NCI-H2107 treated with DMSO at 0.1 percent for 48 hours (cell line): ENCODE results near the gene COL8A1.
"Not testable (repeated sequence)": the region's sequence is repeated elsewhere in the genome, so short reads cannot be mapped to it uniquely, and the experiment has no call there.

Experiments
- DNase-seq: peaks from one replicate; lab custom pipeline; 2025; ENCODE audit not compliant: unreplicated experiment; lab: John Stamatoyannopoulos, UW

COL8A1 gene

DNA sequence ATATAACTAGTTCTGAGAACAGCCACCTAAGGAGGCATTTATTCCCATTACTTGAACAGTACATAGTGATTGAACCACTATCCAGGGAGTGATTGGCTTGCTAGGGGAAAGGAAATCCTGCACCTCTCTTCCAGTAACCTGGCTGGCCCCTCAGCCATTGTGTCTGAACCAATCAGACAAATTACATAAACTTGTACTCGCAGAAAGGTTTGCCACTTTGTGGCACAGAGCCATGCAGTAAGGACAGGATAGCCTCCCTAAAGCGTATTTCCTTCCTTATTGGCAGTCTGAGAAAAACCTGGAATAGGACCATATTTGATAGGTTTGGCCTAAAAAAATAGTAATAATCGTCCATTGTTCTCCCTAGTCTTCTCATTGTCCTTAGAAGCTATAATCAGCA lies 198.3 kb downstream of the COL8A1 start:
- no peak for DNase-seq

DNA sequence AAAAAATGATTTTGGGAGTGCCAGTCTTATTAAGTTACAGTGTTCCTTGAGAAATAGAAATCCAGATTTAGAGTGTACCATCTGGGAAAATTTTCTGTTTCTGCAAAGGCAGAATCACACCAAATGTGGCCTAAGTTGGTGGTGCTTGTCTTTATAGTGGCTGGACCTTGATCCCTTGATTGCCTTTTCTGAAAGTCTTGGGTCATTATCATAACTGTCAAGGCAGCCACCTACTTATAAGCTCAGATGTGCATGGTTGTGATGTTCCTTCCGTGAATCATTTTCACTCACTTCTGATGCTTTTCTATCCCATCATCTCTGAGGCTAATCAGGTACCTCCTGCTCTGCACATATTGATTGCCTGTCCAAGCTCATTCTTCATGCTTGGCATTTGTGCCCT lies 199.3 kb downstream of the COL8A1 start:
- DNase-seq: no peak

DNA sequence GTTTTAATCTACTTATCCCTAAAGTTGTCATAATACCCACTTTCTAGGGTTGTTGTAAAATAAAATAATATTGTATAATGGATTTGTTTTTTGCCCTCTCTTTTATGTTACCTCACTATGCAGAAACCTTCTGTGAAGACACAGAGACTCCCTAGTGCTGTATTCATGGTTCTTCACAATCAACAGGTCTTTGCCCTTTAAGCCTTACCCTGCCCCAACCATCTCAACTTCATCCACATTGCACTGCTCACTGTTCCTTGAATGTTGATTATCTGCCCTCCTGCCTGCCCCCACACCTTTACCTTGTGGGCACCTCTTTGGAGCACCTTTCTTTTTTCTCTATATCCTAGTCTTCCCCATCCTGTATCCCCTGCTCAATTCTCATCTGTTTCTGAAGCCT lies 200.4 kb downstream of the COL8A1 start:
- no peak for DNase-seq

DNA sequence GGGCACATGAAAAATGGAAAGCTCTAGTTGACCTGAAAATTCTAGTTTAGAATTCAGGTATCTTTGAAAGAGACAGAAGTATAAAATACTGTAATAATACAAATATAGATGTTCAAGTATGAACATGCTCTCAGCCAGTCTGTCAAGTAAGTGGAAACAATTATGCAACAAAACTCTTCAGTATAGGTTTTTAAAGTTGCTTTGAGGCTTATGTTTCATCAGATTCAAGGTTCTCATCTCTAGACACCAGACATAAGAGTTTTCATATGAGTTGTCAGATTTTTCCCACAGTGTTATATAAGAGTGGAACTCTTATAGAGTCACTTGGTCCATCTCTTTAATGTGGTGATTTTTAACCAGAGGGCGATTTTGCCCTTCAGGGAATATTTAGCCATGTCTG lies 201.2 kb downstream of the COL8A1 start:
- DNase-seq: no peak

DNA sequence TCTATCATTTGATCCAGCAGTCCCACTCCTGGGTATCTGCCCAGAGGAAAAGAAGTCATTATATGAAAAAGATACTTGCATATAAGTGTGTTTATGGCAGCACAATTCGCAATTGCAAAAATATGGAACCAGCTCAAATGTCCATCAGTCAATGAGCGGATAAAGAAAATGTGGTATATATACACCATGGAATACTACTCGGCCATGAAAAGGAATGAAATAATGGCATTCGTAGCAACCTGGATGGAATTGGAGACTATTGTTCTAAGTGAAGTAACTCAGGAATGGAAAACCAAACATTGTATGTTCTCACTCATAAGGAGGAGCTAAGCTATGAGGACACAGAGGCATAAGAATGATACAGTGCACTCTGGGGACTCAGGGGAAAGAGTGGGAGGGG lies 203.6 kb downstream of the COL8A1 start:
- not testable (repeated sequence) for DNase-seq

DNA sequence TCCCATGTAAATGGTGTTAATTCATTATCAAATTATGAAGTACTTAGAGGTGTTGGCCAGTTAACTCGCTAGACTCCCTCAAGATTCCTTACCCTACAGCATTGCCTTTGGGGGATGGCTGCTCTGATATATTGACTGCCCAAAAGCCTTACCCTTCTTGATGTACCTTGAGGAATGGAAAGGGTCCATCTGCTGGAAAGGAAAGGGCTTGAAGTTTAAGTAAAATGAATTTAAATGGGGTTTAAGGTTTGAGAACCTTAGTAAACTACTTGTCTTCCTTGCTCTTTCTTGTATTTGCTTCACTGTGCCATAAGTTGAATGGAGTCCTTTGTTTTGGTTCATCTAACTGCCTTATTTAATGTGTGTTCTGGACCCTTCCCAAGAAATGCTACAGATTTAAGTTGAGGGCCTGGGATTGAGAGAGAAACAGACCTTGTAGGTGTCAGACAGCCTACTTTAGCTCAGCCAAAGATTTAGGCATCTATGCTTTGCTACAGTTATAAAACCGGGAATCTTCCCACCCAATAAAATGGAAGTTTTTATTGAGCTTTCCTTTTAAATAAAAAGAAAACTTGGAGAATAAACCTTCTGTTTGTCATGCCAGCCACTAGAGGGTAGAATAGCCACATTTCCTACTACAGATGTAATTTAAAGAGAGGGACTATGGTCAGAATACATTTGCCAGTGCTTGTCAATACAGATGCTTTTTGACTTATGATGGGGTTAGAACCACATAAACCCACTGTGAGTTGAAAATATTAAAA lies 204.6 kb downstream of the COL8A1 start:
- DNase-seq: peak; percentile 73

DNA sequence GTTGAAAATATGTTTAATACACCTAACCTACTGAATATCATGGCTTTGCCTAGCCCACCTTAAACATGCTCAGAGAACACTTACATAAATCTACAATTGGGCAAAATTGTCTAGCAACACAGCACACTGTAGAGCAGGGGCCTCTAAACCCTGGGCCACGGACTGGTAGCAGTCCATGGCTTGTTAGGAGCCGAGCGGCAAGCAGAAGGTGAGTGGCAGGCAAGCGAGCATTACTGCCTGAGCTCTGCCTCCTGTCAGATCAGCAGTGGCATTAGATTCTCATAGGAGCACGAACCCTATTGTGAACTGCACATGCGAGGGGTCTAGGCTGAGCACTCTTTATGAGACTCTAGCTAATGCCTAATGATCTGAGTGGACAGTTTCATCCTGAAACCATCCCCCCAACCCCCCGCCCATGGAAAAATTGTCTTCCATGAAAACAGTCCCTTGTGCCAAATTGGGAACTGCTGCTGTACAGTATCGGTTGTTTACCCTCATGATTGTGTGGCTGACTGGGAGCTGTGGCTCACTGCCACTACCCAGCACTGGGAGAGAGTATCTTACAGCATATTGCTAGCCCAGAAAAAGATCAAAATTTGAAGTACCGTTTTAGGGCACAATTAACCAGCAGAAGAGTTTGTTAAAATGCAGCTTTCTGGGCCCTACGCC lies 205.3 kb downstream of the COL8A1 start:
- no peak for DNase-seq

DNA sequence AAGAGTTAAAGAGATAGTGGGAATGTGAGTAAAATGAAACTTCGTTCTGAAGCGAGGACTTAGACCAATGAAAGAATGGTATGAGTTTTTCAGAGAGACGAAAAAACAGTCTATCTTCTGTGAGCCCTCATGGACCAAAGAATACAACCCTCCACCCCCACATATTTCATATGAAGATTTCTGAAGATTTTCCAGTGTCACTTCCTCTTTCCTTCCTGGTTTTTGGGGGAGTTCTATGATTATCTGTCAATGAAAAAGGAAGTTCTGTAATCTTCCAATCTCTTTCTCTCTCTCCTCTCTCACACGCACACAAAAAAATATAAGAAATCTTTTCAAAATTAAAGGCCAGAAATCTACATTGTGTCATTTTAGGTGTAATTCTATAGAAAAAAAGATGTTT lies 206.9 kb downstream of the COL8A1 start:
- DNase-seq: no peak

DNA sequence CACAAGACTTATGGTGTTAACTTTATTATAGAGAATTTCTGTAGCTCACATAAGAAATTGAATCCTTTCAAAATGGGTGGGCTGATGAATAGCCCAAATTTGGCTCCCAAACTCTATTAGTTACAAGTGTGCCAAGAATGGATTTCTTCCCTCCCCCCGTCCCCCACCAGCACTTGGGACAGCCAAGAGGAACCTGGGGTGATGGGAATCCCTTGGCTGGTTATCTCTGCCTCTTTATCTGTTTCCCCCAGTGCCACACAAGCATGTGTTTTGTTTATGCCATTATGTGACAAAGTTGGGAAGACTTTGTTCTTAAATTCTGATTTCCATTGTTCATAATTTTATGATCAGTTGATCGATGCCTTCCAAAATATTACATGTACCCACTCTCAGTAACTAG lies 207.6 kb downstream of the COL8A1 start:
- DNase-seq: no peak

DNA sequence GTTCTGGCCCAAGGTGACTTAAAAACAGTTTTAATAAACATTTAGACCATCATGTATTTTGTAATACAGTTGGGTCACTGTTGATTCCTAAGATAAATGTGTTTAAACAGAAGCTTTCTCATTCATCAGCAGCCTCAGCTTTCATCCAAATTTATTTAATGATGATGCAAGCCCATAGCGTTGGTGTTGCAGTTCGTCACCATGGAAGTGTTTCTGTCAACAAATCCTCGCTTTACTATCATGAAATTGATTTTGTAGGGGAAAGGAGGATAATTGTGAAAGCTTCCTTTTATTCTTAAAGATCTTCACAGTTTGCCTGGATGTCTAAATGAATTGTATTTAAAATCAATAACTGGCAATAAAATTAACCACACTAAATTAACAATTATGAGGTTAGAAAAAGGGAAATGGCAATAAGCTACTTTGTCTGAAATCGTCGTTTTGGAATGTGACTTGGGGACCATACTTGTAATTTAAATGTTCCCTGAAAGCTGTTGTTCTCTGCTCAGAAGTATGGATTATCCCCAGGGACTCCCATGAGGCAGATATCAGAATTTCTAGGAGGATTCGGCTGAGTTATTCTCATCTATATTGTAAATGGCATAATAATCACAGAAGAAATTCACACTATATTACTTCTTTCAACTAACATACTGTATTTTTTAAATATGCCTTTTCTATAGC lies 208.2 kb downstream of the COL8A1 start:
- DNase-seq: no peak

DNA sequence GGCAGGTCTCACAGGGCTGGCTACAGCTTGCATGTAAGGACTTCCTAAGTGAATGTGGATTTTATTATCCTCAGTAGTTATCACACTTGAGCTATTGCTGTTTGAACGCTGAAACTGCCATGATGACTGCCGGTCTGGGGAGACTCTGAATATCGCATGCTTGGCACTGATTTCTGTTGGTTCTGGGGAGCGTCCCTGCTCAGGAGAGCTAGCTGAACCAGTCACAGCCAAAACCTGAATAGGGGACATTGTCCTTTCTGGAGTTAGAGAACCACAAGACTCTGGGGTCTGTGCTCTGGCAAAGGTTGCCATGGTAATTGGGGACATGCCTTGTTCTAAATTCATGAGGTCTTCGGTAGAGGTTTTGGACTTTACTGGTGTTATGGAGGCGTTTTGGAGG lies 210.0 kb downstream of the COL8A1 start:
- DNase-seq: no peak
